Chondrocyte (in vitro differentiated cells): Measurements from ENCODE around the gene PRKG2. TPM values are rescaled to one million over a fixed set of nuclear protein-coding genes. Genes with fewer than 3 reads are reported as not detected.

Source experiments
- DNase-seq: peaks from one replicate; pipeline ENCODE4 v3.0.0; 2021; ENCODE audit warnings: mixed read lengths, low spot score
- H3K27ac Mint-ChIP-seq: one replicate; pipeline ENCODE4 v1.8.0; 2021; ENCODE audit warnings: mild to moderate bottlenecking, moderate library complexity, mixed read lengths; ENCODE audit not compliant: unreplicated experiment
- H3K27me3 Mint-ChIP-seq: 2 replicates; pipeline ENCODE4 v1.8.0; 2021; ENCODE audit warnings: low read depth, mixed read lengths
- H3K36me3 Mint-ChIP-seq: 2 replicates; pipeline ENCODE4 v1.8.0; 2021; ENCODE audit warnings: low read depth, mixed read lengths
- H3K4me1 Mint-ChIP-seq: 2 replicates; pipeline ENCODE4 v1.8.0; 2021; ENCODE audit warnings: low read depth, mild to moderate bottlenecking, mixed read lengths
- H3K4me3 Mint-ChIP-seq: one replicate; pipeline ENCODE4 v1.8.0; 2021; ENCODE audit warnings: mild to moderate bottlenecking, moderate library complexity, mixed read lengths; ENCODE audit not compliant: unreplicated experiment
- H3K9me3 Mint-ChIP-seq: 2 replicates; pipeline ENCODE4 v1.8.0; 2021; ENCODE audit warnings: low read depth, mixed read lengths
- CTCF ChIP-seq: fragments of 200-600 bp; sonication (generic); IDR thresholded peaks from 2 replicates; pipeline ENCODE4 v1.5.0; 2021; ENCODE audit warnings: antibody characterized with exemption, mild to moderate bottlenecking, moderate library complexity
- total RNA-seq: library from RNA; stranded (reverse); gene quantifications from 3 replicates; pipeline ENCODE4 v1.2.1, GENCODE V29; 2021

The PRKG2 gene
- total RNA-seq, 1 donor from 2014 or later = not detected

GRCh38 chr4:81195475-81195874 is 19.5 kb downstream of the PRKG2 start:
- peaks cover 4% of the 10 kb centered on the region for H3K9me3 Mint-ChIP-seq

GRCh38 chr4:81194286-81194685 is 20.7 kb downstream of the PRKG2 start:
- peaks cover 5% of the 10 kb centered on the region for H3K27me3 Mint-ChIP-seq
- no peak for DNase-seq
- H3K9me3 Mint-ChIP-seq = peaks cover 4% of the 10 kb centered on the region
- H3K27ac Mint-ChIP-seq = no peak overlapping the region
- H3K36me3 Mint-ChIP-seq = no peaks in the 10 kb centered on the region
- TF ChIP-seq CTCF = no peak
- H3K4me1 Mint-ChIP-seq = no peaks in the 10 kb centered on the region
- no peak overlapping the region for H3K4me3 Mint-ChIP-seq

More at GRCh38 chr4:81195475-81195874, 19.5 kb downstream of the PRKG2 start:
- no peaks in the 10 kb centered on the region for H3K4me1 Mint-ChIP-seq
- H3K36me3 Mint-ChIP-seq = no peaks in the 10 kb centered on the region
- H3K27ac Mint-ChIP-seq = no peak overlapping the region
- H3K4me3 Mint-ChIP-seq = no peak overlapping the region
- TF ChIP-seq CTCF = no peak
- peaks cover 5% of the 10 kb centered on the region for H3K27me3 Mint-ChIP-seq
- DNase-seq = no peak

- Mint-ChIP-seq H3K4me3 (no peak overlapping the region), H3K27ac (no peak overlapping the region), H3K27me3 (peaks cover 3% of the 10 kb centered on the region), H3K36me3 (no peaks in the 10 kb centered on the region), H3K9me3 (peaks cover under 1% of the 10 kb centered on the region), H3K4me1 (no peaks in the 10 kb centered on the region)
- TF ChIP-seq CTCF = no peak
- no peak for DNase-seq
Observed at GRCh38 chr4:81180916-81181315, 34.1 kb downstream of the PRKG2 start.

GRCh38 chr4:81179326-81179725 is 35.7 kb downstream of the PRKG2 start:
- H3K27ac Mint-ChIP-seq = no peak overlapping the region
- peaks cover 3% of the 10 kb centered on the region for H3K27me3 Mint-ChIP-seq
- no peaks in the 10 kb centered on the region for H3K36me3 Mint-ChIP-seq
- H3K4me1 Mint-ChIP-seq = no peaks in the 10 kb centered on the region
- no peak for TF ChIP-seq CTCF
- no peak overlapping the region for H3K4me3 Mint-ChIP-seq
- no peak for DNase-seq
- H3K9me3 Mint-ChIP-seq = no peaks in the 10 kb centered on the region

- H3K9me3 Mint-ChIP-seq = no peaks in the 10 kb centered on the region
- no peaks in the 10 kb centered on the region for H3K36me3 Mint-ChIP-seq
Observed at GRCh38 chr4:81173213-81173612, 41.8 kb downstream of the PRKG2 start.

More at GRCh38 chr4:81173213-81173612, 41.8 kb downstream of the PRKG2 start:
- Mint-ChIP-seq H3K27me3 (peaks cover 3% of the 10 kb centered on the region), H3K27ac (no peak overlapping the region), H3K4me3 (no peak overlapping the region), H3K4me1 (no peaks in the 10 kb centered on the region)
- DNase-seq = no peak
- TF ChIP-seq CTCF = no peak
